B cell (primary cell): ENCODE results near the gene CA5A. TPM values are rescaled to one million over a fixed set of nuclear protein-coding genes. Genes with fewer than 3 reads are reported as not detected.
A peak's percentile ranks its signal among the peaks of the same experiment; 100 is the strongest.

Experiments
- ATAC-seq: fragments of 200-7000 bp; cut with Tn5 transposase; one replicate; pipeline ENCODE4 v1.10.0; 2021; ENCODE audit warnings: low read depth, mild to moderate bottlenecking, moderate number of reproducible peaks, moderate library complexity
- CTCF ChIA-PET: fragments of 350-600 bp; sonication (Branson Sonifier 250); formaldehyde crosslinking; loops from one replicate; lab custom pipeline; 2021; ENCODE audit warnings: antibody characterized with exemption, inconsistent platforms; lab: Charles Lee
- POLR2A ChIA-PET: fragments of 350-600 bp; sonication (Branson Sonifier 250); formaldehyde crosslinking; loops from one replicate; lab custom pipeline; 2021; ENCODE audit warnings: antibody characterized with exemption; lab: Charles Lee
- DNase-seq: peaks from one replicate; pipeline ENCODE4 v3.0.0; 2013
- H2AFZ ChIP-seq: 2 replicates; pipeline ENCODE4 v1.6.1; 2012; ENCODE audit warnings: mild to moderate bottlenecking, low read depth, low read length; ENCODE audit not compliant: insufficient read depth, poor library complexity, severe bottlenecking
- H3K27ac ChIP-seq, 2 donors: 1 replicate in 1 of 2; 2 replicates in 1 of 2; pipeline ENCODE4 v1.5.1; 2012 to 2013; ENCODE audit warnings: low read length in 2 of 2, mild to moderate bottlenecking in 2 of 2, moderate library complexity in 1 of 2
- H3K27me3 ChIP-seq, 4 experiments: fragments of 200-600 bp in 1 of 4; sonication (generic) in 1 of 4; replicated peaks in 1 of 4; 1 replicate in 2 of 4; 2 replicates in 2 of 4; pipeline versions ENCODE4 v1.6.1 to v1.7.0; 2013 to 2016; ENCODE audit warnings: low read length in 3 of 4, mild to moderate bottlenecking in 2 of 4, mixed read lengths in 1 of 4, moderate library complexity in 1 of 4; ENCODE audit not compliant: insufficient read depth in 4 of 4, control insufficient read depth in 3 of 4; ENCODE audit errors: control extremely low read depth in 1 of 4
- H3K36me3 ChIP-seq, 2 experiments: replicated peaks in 1 of 2; 1 replicate in 1 of 2; 2 replicates in 1 of 2; pipeline versions ENCODE4 v1.6.1 to v1.7.1; 2013; ENCODE audit warnings: low read length in 1 of 2; ENCODE audit not compliant: insufficient read depth in 2 of 2, control insufficient read depth in 1 of 2; ENCODE audit errors: control extremely low read depth in 1 of 2, extremely low read depth in 1 of 2
- H3K4me1 ChIP-seq, 2 donors: fragments of 200-600 bp in 1 of 2; sonication (generic) in 1 of 2; 1 replicate in 1 of 2; 2 replicates in 1 of 2; pipeline versions ENCODE4 v1.5.1 to v1.6.1; 2013 to 2017; ENCODE audit warnings: low read length in 2 of 2; ENCODE audit not compliant: control insufficient read depth in 2 of 2, insufficient read depth in 2 of 2
- H3K4me2 ChIP-seq: replicated peaks from 2 replicates; pipeline ENCODE3; 2012; ENCODE audit warnings: mild to moderate bottlenecking, low read depth, low read length; ENCODE audit not compliant: poor library complexity, severe bottlenecking
- H3K4me3 ChIP-seq, 5 experiments: fragments of 200-600 bp in 1 of 5; sonication (generic) in 1 of 5; 1 replicate in 3 of 5; 2 replicates in 2 of 5; pipeline versions ENCODE4 v1.5.1 to v1.7.0; 2011 to 2016; ENCODE audit warnings: low read length in 4 of 5, mild to moderate bottlenecking in 4 of 5, low read depth in 2 of 5, control low read depth in 1 of 5, moderate library complexity in 1 of 5; ENCODE audit not compliant: insufficient read depth in 1 of 5; ENCODE audit errors: control extremely low read depth in 1 of 5, extremely low read depth in 1 of 5
- H3K79me2 ChIP-seq: fragments of 200-600 bp; sonication (generic); one replicate; pipeline ENCODE4 v1.6.0; 2016; ENCODE audit warnings: low read length; ENCODE audit not compliant: control insufficient read depth, insufficient read depth
- H3K9ac ChIP-seq: fragments of 200-600 bp; sonication (generic); 2 replicates; pipeline ENCODE4 v1.6.1; 2017; ENCODE audit warnings: mild to moderate bottlenecking, low read length, moderate library complexity
- H3K9me3 ChIP-seq, 3 donors: one replicate each; pipeline versions ENCODE4 v1.6.1 to v1.7.1; 2013; ENCODE audit warnings: low read length in 2 of 3; ENCODE audit not compliant: control insufficient read depth in 2 of 3, insufficient read depth in 1 of 3; ENCODE audit errors: control extremely low read depth in 1 of 3
- H4K20me1 ChIP-seq: 2 replicates; pipeline ENCODE4 v1.6.0; 2012; ENCODE audit warnings: mild to moderate bottlenecking, low read length; ENCODE audit not compliant: insufficient read depth, control insufficient read depth, poor library complexity, severe bottlenecking
- H3K27ac Mint-ChIP-seq: one replicate; pipeline ENCODE4 v1.8.0; 2021; ENCODE audit warnings: mixed read lengths
- H3K27me3 Mint-ChIP-seq: one replicate; pipeline ENCODE4 v1.8.0; 2021; ENCODE audit warnings: mixed read lengths
- H3K4me1 Mint-ChIP-seq: one replicate; pipeline ENCODE4 v1.8.0; 2021; ENCODE audit warnings: mixed read lengths
- H3K4me3 Mint-ChIP-seq: one replicate; pipeline ENCODE4 v1.8.0; 2021; ENCODE audit warnings: mixed read lengths
- H3K9me3 Mint-ChIP-seq: one replicate; pipeline ENCODE4 v1.8.0; 2022; ENCODE audit warnings: mixed read lengths; ENCODE audit not compliant: insufficient read depth
- EZH2 ChIP-seq: IDR thresholded peaks from 2 replicates; pipeline ENCODE4 v1.6.1; 2012; ENCODE audit warnings: borderline replicate concordance, low read depth, mild to moderate bottlenecking, moderate library complexity, low read length; ENCODE audit not compliant: insufficient read depth, poor library complexity, severe bottlenecking
- WGBS: methylation state at CpG from one replicate; pipeline ENCODE4 v1.1.5; 2013; ENCODE audit warnings: missing lambda C conversion rate; ENCODE audit not compliant: insufficient coverage; 5-methylcytosine and 5-hydroxymethylcytosine counted together
- intact Hi-C: fragments of 100-400 bp; cut with micrococcal nuclease; formaldehyde crosslinking; loops from one replicate; pipeline ENCODE4 v1.10.0; 2022
- polyA plus RNA-seq: library from polyadenylated mRNA; depleted of rRNA; stranded (reverse); fragments of >200 nt; gene quantifications from 2 replicates; pipeline ENCODE4 v1.2.3, GENCODE V29; 2012
- total RNA-seq, 2 donors: library from RNA; stranded (reverse); fragments of 120-200 nt in 1 of 2; gene quantifications; 1 replicate in 1 of 2; 2 replicates in 1 of 2; pipeline versions ENCODE4 v1.2.3 to v1.2.4, GENCODE V29; 2013 to 2022
- TF ChIP-seq, protein P1 (sequence below): fragments of 200-600 bp; IDR thresholded peaks from one replicate; pipeline ENCODE4 v1.8.0; 2022; ENCODE audit warnings: antibody characterized with exemption, mild to moderate bottlenecking

CA5A gene
- total and polyA plus RNA-seq, 2 donors (not counting 1 experiment from before 2014, with no cell fraction given), result 0.27 TPM; not detected in 1

DNA sequence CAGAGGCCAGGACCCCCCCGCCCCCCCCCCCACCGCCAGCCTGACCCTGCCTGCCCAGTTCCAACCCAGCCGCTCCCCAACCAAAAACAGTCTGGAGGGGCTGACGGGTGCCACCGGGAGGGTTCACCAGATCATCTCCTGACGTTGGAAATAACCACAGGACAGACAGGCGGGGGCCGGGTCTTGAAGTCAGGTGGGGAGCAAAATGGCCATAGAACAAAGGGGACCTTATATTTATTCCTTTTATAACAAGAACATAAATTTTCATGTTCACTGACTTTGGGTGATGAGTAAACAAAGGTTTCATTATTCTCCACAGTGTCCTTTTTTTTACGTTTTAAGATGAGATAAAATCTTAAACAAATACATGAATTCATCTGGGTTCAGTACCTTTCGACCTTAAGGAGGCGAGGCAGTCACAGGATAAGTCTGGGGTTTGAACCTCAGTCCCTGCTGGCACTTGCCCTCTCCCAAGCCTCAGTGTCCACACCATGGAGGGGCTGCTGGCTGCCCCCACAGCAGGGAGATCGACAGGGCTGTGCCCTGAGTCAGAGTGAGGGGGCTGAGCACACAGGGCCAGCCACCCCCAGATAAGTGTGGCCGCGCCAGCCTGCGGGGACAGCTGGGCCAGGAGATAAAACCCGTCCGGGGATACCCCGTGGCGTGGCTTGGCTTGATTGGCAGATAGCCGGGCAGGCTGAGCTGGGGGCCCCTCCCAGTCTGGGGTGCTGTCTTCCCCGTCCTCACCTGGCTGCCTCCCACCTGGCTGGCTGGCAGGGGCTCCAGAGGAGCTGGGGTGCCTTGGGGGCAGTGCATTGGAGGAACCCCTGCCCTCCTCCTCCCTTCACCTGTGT, 82.0 kb downstream of the CA5A start:
- WGBS, result 77% methylated on average over 14 of the region's 21 CpGs
- Histone ChIP-seq H3K4me1 (peaks cover 4 to 37% of the 10 kb centered on the region in 2 donors), H3K9ac (no peak overlapping the region), H3K4me3 (no peak overlapping the region), H3K4me2 (peak overlapping the region; percentile 70), H2AFZ (peak overlapping the region; percentile 58), H3K79me2 (peaks cover 27% of the 10 kb centered on the region), H3K27me3 (no peaks in the 10 kb centered on the region), H4K20me1 (no peaks in the 10 kb centered on the region), H3K27ac (no peak overlapping the region), H3K9me3 (no peaks in the 10 kb centered on the region), H3K36me3 (no peaks in the 10 kb centered on the region)
- POLR2A ChIA-PET, result interaction anchor here (0.9 to 1.5 kb wide), 2 partner anchors 10 to 75 kb away, joined by 3 to 4 read pairs; no protein-coding TSS in a partner anchor
- Mint-ChIP-seq H3K27ac (peak overlapping the region; percentile 70), H3K4me1 (peaks cover 29% of the 10 kb centered on the region), H3K9me3 (no peaks in the 10 kb centered on the region), H3K27me3 (no peaks in the 10 kb centered on the region), H3K4me3 (peak overlapping the region; percentile 49)
- TF ChIP-seq EZH2, result no peak
- TF ChIP-seq, protein P1, sequence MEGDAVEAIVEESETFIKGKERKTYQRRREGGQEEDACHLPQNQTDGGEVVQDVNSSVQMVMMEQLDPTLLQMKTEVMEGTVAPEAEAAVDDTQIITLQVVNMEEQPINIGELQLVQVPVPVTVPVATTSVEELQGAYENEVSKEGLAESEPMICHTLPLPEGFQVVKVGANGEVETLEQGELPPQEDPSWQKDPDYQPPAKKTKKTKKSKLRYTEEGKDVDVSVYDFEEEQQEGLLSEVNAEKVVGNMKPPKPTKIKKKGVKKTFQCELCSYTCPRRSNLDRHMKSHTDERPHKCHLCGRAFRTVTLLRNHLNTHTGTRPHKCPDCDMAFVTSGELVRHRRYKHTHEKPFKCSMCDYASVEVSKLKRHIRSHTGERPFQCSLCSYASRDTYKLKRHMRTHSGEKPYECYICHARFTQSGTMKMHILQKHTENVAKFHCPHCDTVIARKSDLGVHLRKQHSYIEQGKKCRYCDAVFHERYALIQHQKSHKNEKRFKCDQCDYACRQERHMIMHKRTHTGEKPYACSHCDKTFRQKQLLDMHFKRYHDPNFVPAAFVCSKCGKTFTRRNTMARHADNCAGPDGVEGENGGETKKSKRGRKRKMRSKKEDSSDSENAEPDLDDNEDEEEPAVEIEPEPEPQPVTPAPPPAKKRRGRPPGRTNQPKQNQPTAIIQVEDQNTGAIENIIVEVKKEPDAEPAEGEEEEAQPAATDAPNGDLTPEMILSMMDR, result no peak
- DNase-seq, result no peak
- intact Hi-C loops, result loop anchor here (5.0 kb wide), 2 partner anchors 42 to 77 kb away; no protein-coding TSS in a partner anchor
- ATAC-seq, result no peak
- CTCF ChIA-PET, result interaction anchor here (3.3 to 3.4 kb wide), 2 partner anchors 75 kb away, joined by 12 to 14 read pairs; no protein-coding TSS in a partner anchor
